GM19468 (cell line): ENCODE data around the gene RFX4.

Source experiments
- ATAC-seq: cut with Tn5 transposase; IDR thresholded peaks from one replicate; pipeline ENCODE4 v1.9.1; 2021; ENCODE audit warnings: mild to moderate bottlenecking, moderate library complexity, moderate number of reproducible peaks; ENCODE audit not compliant: unreplicated experiment; ENCODE audit errors: extremely low read depth

RFX4 gene

DNA sequence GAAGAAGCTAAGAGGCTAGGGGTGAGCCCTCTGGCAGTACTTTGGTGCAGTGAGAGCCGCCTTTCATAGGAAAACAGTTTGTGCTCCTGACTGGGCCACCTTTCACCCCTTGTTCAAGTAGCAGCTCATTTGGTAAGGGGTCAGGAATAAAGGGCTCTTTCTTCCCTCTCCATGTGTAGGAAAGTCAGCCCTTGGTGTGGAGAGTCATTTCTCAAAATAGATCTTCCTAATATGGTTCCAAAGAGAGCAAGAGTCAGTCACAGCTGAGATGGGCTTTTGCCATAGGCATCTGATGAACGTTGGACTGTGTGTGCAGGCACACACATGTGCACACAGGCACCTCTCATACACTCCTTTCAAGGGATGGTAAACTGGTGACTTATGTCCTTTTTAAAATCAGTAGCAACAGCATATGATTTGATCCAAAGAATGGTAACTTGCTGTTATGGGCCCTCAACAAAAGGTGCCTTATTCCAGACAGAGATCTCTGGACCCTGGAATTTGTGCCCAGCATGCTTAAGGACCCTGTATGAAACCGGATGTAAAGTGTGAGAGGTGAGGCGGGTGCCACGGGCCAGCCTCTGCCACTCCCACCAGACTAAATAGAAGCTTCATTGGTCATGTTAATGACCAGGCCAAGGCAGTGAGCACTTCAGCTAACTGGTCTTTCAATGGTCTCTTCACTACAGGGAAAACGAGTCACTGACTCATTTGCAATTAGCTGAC, 175.0 kb downstream of the RFX4 start:
- ATAC-seq: no peak

GRCh38 chr12:106758349-106759110, 175.7 kb downstream of the RFX4 start:
- no peak for ATAC-seq

DNA sequence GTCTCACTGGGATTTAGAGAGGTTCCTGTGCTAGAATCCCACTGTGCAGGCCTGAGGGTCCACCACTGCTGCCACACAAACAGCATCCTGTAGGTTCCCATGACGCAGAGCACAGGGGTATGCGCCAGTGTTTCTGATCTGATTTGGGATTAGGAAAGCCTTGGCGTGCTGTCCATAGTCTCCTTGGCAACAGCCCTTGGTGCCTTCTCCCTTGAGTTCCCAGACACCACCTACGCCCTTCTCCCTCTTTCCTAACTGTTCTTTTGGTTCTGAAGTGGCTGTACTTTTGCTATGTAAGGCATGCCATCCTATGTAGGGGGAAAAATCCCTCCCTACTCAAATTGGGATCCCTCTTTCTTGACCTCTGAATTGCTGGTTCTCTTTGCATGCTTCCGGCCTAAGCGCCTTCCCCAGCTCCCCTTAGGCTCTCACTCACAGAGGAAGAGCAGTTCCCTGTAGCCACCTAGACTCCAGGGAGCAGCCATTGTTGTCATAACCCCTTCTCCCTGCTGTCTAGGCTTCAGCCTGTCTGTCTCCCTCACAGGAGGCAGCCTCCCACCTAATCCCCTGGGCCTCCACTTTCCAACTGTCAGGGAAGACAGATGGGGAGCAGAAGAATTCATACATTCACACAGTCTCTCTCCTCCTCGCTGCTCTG, 176.9 kb downstream of the RFX4 start:
- no peak for ATAC-seq

DNA sequence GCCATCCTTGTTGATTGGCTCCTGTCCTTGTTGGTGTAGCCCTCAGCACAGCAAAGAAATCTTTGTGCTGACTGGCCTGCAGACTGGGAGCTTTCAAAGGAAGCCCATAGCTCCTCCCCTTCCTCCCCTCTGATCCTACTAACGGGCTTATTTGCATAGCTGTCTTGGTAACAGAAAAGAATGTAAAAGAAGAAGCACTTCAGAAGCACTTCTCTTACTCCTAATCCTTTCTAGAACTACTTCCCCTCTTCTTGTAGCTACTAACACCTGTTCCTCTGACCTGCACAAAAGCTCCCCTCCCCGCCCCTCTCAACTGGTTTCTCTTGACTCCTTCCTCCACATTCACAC, 177.4 kb downstream of the RFX4 start:
- ATAC-seq: peak; percentile 97

GRCh38 chr12:106764220-106764619, 181.4 kb downstream of the RFX4 start:
- no peak for ATAC-seq

GRCh38 chr12:106764738-106765137, 181.9 kb downstream of the RFX4 start:
- no peak for ATAC-seq

GRCh38 chr12:106766393-106766826, 183.6 kb downstream of the RFX4 start:
- no peak for ATAC-seq

DNA sequence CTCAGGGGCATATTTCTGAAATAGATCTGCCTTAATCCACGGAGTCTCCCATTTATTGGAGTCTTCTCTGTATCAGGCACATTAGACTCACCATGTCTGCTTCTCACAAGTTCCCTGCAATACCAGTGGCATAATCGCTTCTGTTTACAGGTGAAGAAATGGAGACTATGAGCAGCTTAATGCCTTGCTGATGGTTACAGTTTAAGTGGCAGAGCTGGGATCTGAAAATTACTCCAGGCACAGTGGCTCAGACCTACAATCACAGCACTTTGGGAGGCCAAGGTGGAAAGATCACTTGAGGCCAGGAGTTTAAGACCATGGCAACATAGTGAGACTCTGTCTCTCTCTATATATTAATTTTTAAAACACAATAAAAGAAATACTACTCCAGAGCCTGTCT, 184.4 kb downstream of the RFX4 start:
- ATAC-seq: no peak

GRCh38 chr12:106767954-106768822, 185.4 kb downstream of the RFX4 start:
- no peak for ATAC-seq

- no peak for ATAC-seq
These were observed 186.3 kb downstream of the RFX4 start for GRCh38 chr12:106769078-106769477.

DNA sequence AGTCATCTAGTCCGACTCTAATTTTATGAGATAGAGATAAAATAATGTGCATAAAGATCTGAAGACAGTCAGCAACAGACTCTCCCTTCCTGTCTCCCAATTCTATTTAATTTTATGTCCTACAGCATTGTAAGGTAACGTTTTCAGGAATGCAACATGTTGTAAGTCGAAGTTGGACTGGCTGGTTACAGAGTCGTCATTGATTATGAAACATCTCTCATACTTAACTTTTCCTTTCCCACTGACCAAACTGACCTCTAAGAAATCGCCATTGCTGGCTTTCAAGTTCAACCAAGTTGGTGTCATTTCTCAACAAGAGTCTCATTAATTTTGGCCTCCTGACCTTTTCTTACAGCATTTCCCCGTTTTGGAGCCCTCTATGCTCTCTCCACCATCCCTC, 186.7 kb downstream of the RFX4 start:
- ATAC-seq: no peak

GRCh38 chr12:106771425-106771824, 188.6 kb downstream of the RFX4 start:
- ATAC-seq: no peak

- ATAC-seq: no peak
These were observed 190.6 kb downstream of the RFX4 start for GRCh38 chr12:106773286-106774004.

- peak; percentile 69 for ATAC-seq
These were observed 191.4 kb downstream of the RFX4 start, which contains the start of gene RIC8B for GRCh38 chr12:106774005-106774807. RIC8B (plus strand) TSS chr12:106774682; CDS start chr12:106774746, 64 bp downstream.

- ATAC-seq: no peak
These were observed 192.2 kb downstream of the RFX4 start for GRCh38 chr12:106774808-106775524.

- no peak for ATAC-seq
These were observed 194.1 kb downstream of the RFX4 start for GRCh38 chr12:106776897-106777296.

DNA sequence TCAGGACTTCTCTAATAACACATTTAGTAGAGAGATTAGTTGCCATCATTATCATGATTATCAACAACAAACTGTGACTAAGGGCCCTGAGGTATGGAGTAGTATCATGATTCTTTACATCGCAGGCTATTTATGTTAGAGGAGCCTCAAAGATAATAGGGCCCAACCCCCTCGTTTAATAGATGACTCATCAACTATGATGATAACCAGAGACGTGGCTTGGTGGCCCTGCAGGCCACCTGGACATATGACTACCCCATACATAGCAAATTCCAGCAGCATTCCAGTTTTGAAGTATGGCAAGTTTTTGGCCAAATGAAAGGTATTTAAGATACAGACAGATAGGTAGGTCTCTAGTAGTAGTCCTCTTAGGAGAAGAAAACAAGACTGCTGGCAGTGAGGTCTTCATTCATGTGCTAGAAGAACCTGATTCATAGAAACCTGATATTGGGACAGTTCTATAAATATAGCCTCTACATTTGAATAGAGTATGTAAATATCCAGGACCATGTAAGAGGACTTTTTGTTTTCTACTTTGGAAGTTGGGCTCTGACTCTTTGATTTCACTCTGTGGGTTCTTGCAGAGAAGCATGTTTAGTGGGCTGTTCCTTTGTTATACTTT, 197.3 kb downstream of the RFX4 start:
- no peak for ATAC-seq

DNA sequence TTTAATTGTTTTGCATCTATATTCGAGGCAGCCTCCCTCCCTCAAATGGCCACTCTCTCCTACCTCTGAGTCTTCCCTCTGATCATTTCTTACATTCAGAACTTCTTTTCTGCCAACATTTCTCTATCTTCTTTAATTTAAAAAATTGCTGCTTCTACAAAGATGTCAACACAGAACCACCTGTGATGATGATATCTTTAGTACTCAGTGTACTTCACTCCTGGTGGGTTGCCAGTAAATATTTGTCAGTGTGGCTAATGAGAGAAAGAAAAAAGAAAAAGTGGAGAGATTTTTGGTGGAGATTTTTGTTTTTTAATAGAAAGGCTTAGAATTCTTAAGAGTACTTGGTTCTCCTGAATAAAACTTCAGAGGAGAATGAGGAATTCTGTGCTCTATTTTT, 199.8 kb downstream of the RFX4 start:
- ATAC-seq: no peak
